ENCODE measurements around the gene AGPS.
"Not testable (repeated sequence)": the region's sequence is repeated elsewhere in the genome, so short reads cannot be mapped to it uniquely, and the experiment has no call there.

The AGPS gene

DNA sequence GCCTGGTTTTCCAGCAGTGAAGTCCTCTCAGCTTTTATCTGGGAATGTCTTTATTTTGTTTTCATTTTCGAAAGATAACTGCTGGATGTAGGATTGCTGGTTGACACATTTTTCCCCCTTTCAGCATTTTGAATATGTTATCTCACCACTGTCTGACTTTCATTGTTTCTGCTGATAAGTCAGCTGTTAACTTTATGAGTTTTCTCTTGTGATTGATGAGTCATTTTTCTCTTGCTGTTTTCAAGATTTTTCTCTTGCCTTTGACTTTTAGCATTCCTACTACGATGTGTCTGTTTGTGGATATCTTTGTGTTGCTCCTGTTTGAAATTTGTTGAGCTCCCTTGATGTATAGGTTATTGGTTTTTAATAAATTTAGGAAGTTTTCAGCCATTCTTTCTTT, 85.5 kb downstream of the AGPS start:
- no peak for DNase-seq

GRCh38 chr2:177478907-177479306, 86.3 kb downstream of the AGPS start:
- no peak for DNase-seq

DNA sequence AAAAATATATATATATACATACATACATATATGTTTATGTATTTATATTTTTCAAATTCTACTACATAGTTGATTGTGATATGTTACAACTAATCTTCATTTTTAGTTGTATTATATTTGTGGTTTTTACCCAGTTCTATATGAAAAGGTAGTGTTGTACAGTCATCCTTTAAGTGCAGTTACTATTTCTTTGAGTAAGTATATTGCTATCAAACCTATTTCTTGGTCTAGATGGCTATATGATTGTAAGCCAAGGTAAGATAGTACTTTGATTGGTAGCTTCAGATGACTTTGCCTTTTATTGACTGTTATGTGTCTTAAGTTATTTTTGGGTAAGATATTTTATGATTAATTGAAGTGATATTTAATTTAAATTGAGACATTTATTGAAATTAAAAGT, 89.6 kb downstream of the AGPS start:
- DNase-seq = no peak

GRCh38 chr2:177483531-177483930, 91.0 kb downstream of the AGPS start:
- no peak for DNase-seq

DNA sequence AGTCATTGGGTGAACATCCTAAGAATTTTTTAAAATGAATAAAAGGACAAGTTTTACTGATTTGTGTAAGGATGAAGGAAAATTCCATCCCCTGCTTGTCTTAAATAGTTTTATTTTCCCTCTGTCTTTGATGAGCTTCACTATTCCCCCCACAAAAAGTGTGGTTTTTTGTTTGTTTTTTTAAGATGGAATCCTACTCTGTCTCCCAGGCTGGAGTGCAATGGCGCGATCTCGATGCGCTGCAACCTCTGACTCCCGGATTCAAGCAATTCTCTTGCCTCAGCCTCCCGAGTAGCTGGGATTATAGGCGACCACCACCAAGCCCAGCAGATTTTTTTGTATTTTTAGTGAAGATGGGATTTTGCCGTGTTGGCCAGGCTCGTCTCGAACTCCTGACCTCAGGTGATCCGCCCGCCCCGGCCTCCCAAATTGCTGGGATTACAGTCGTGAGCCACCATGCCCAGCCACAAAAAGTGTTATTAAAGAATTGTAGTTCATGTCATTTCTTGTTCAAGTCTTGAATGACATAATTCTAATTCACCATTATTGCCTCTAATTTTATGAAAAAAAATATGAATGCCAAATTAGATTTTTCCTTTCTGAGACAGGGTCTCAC, 91.7 kb downstream of the AGPS start:
- DNase-seq = no peak

DNA sequence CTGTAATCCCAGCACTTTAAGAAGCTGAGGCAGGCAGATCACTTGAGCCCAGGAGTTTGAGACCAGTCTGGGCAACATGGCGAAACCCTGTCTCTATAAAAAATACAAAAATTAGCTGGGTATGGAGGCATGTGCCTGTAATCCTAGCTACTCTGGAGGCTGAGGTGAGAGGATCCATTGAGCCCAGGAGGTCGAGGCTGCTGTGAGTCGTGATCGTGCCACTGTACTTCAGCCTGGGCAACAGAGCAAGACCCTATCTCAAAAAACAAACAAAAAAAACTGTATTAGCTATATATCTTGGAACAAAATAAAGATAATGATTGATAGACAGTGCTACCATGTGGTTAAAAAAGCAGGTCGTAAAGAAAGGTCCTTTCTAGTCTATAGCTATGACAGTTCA, 93.1 kb downstream of the AGPS start:
- DNase-seq = not testable (repeated sequence)

- DNase-seq = no peak
Measured at GRCh38 chr2:177489719-177490301, 97.2 kb downstream of the AGPS start.

- DNase-seq = no peak
Measured at GRCh38 chr2:177495945-177496344, 103.4 kb downstream of the AGPS start.

- no peak for DNase-seq
Measured at GRCh38 chr2:177496921-177497320, 104.3 kb downstream of the AGPS start.

DNA sequence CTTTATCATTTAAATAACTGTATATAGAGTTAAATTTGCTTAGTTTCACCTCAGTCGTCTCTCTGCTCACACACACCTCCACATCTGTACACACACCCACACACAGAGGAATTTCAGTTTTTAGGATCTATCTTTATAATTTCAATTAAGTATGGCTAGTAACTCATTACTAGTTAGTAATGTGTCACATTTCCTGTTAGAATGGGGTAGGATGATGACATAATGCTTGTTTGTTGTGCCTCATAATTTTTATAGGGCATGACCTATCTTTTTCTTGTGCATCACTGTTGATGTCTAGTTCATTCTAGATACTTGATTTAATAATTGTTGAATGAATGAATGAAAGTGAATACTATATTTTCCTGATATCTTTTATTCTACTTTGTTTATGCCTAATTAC, 108.6 kb downstream of the AGPS start:
- no peak for DNase-seq

DNA sequence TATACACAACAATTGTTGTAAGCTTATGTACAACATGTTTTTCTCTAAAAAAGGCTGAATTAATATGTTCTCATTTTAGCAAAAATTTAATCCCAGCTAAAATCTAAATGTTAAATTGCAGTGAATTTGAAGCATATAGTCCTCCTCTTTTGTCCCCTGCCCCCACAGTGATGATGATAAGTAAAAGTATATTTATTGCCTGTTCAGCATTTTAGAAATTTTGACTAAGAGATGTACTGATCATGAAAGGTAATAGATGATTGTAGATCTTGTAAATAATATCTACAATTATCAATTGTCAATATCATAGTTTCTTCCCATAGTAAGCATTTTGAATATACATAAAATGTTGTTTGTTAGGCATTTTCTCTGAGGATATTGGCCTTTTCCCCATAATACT, 113.9 kb downstream of the AGPS start:
- no peak for DNase-seq

- no peak for DNase-seq
Measured at GRCh38 chr2:177506998-177507397, 114.4 kb downstream of the AGPS start.

- DNase-seq = no peak
Measured at GRCh38 chr2:177516824-177517544, 124.4 kb downstream of the AGPS start.

DNA sequence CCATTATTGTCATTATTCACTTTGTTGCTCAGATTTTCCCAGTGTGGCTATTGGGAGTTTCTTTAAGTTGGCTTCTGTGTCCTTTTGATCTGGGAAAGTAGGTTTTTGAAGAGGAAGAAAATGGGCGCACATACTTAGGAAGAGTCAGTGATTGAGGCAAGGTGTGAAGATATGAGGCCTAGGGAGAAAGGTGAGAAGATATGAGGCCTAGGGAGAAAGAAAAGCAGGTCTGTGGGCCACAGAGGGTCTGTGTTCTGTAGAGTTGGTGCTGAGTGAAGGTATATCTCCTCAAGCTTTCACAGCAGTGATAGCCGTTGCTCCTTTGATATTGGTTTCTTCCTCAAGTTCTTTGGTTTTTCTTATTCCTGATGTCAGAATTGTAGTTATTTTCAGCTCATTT, 126.2 kb downstream of the AGPS start:
- DNase-seq = no peak

GRCh38 chr2:177519534-177520115, 127.1 kb downstream of the AGPS start:
- DNase-seq = no peak

- DNase-seq = no peak
Measured at GRCh38 chr2:177520324-177520723, 127.8 kb downstream of the AGPS start.

GRCh38 chr2:177523781-177524180, 131.2 kb downstream of the AGPS start:
- no peak for DNase-seq

GRCh38 chr2:177525351-177525924, 132.9 kb downstream of the AGPS start:
- DNase-seq = no peak

DNA sequence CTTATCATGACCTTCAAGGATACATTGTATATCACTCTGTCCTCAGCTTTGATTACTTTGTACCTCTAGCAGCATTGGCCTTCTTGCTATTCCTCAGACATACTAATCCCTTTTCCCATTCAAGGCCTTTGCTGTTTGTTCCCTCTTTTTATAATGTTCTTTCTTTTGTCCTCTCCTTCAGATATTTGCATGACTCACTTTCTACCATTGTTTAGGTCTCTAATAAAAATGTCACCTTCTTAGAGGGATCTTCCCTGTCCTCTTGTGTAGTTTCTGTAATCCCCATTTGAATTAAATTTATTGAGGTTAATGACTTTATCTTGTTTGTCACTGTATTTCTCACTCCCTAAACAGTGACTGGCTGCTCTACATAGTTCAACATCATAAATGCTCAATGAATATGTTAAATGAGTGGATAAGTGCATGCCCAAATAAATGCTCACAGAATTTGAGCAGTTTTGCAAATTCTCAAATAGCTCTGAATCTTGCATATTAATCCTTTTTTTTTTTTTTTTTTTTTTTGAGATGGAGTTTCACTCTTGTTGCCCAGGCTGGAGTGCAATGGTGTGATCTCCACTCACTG, 135.9 kb downstream of the AGPS start:
- DNase-seq = no peak

- DNase-seq = no peak
Measured at GRCh38 chr2:177529166-177529565, 136.6 kb downstream of the AGPS start.

DNA sequence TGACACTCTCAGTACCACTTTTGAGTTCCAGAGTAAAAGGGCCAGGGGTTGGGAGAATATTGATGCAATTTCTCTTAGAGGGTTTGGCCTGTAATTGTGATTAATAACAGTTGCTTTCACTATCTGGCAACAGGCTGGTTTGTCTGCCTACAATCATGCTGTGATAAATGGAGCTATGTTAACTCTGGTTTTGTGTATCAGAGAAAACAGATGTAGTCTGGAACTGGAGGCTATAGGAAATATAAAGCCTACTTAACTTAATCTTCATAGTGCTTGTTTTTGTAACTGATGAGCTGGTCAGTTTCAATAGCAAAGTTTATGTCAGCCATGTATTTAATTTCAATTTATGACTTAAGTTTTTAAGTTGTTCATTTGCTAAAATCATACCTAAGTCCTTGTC, 138.0 kb downstream of the AGPS start:
- DNase-seq = no peak

DNA sequence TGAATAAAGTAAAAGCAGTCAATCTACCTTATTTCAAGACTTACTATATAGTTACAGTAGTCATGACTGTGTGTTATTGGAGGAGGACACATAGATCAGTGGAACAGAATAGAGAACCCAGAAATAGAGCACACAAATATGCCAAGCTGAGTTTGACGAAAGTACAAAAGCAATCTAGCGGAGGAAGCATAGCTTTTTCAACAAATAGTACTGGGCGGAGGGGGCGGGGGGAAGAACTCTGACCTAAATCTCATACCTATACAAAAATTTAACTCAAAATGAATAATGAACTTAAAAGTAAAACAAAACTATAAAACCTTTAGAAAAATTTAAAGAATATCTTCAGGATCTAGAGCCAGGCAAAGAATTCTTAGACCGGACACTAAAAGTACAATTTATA, 139.1 kb downstream of the AGPS start:
- no peak for DNase-seq

- no peak for DNase-seq
Measured at GRCh38 chr2:177532567-177532966, 140.0 kb downstream of the AGPS start.
